SJCRH30 (cell line): ENCODE data around the gene NSMCE4A. TPM values are rescaled to one million over a fixed set of nuclear protein-coding genes. Genes with fewer than 3 reads are reported as not detected.
"Not testable (repeated sequence)": the region's sequence is repeated elsewhere in the genome, so short reads cannot be mapped to it uniquely, and the experiment has no call there.

Experiments used
- DNase-seq, 2 experiments: peaks; one replicate each; pipeline ENCODE4 v3.0.0-alpha.2; 2015 to 2020
- H3K27ac ChIP-seq: fragments of 250-450 bp; sonication (Bioruptor Pico); 2 replicates; pipeline ENCODE4 v1.5.1; 2020; ENCODE audit warnings: mild to moderate bottlenecking, moderate library complexity
- H3K27me3 ChIP-seq: fragments of 250-450 bp; sonication (Bioruptor Pico); 2 replicates; pipeline ENCODE4 v1.5.1; 2020; ENCODE audit warnings: mild to moderate bottlenecking, moderate library complexity
- H3K36me3 ChIP-seq: fragments of 250-450 bp; sonication (Bioruptor Pico); 2 replicates; pipeline ENCODE4 v1.5.1; 2020; ENCODE audit warnings: mild to moderate bottlenecking, moderate library complexity
- H3K4me1 ChIP-seq: fragments of 250-450 bp; sonication (Bioruptor Pico); 2 replicates; pipeline ENCODE4 v1.5.1; 2020; ENCODE audit warnings: mild to moderate bottlenecking, moderate library complexity
- H3K4me3 ChIP-seq: fragments of 250-450 bp; sonication (Bioruptor Pico); 2 replicates; pipeline ENCODE4 v1.5.1; 2020; ENCODE audit warnings: mild to moderate bottlenecking, moderate library complexity
- H3K9me3 ChIP-seq: fragments of 250-450 bp; sonication (Bioruptor Pico); replicated peaks from 2 replicates; pipeline ENCODE4 v1.5.1; 2020; ENCODE audit warnings: mild to moderate bottlenecking, moderate library complexity
- total RNA-seq: library from RNA; depleted of rRNA; stranded (reverse); fragments of >200 nt; shearing (Covaris generic); gene quantifications from 2 replicates; pipeline ENCODE4 v1.2.3, GENCODE V29; 2014

The NSMCE4A gene
- total RNA-seq, 1 experiment from 2014 or later = 87.2 TPM

DNA sequence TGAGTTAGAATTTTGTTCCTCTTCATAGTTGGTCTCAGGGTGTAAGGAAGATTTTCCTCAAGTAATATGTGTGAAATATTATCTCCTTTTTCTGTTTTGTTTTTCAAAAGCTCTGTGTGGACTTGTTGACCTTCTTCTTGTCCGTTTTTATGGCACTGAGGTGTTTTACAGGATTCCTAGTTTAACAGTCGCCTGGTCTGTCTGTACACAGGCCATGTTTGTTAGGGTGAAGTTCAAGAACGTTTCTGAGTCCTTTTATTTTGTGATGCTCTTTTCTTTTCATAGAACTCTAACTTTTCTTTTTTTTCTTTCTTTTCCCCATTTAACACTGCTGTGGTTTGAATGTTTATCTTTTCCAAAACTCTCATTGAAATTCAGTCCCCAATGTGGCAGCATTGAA is 32.4 kb upstream of the NSMCE4A start:
- no peak for DNase-seq
- H3K4me3 ChIP-seq = no peak overlapping the region

DNA sequence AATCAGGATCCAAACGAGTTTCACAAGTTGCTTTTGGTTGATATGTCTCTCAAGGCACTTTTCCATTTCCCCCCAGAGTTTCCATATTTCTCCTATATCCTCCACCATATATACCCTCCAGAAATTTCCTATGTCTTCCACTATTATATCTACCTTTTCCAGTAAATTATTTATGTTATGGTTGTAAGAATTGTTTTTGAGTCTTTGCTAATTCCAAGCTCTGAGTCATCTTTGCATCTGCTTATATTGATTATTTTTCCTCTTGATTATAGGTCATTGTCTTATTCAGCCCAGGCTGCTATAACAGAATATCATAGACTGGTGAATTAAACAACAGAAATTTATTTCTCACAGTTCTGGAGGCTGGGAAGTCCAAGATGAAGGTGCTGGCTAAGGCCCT is 26.7 kb upstream of the NSMCE4A start:
- Histone ChIP-seq H3K4me3 (no peak overlapping the region), H3K4me1 (no peaks in the 10 kb centered on the region), H3K27me3 (no peaks in the 10 kb centered on the region; the same call in 1 of the 2 replicates), H3K27ac (no peak overlapping the region), H3K36me3 (no peaks in the 10 kb centered on the region), H3K9me3 (peaks cover 9% of the 10 kb centered on the region)
- no peak for DNase-seq

More for the DNA sequence above, 32.4 kb upstream of the NSMCE4A start:
- peaks cover 5% of the 10 kb centered on the region for H3K27me3 ChIP-seq
- no peak overlapping the region for H3K27ac ChIP-seq
- no peaks in the 10 kb centered on the region for H3K4me1 ChIP-seq
- no peaks in the 10 kb centered on the region for H3K36me3 ChIP-seq
- H3K9me3 ChIP-seq = peaks cover under 1% of the 10 kb centered on the region

- Histone ChIP-seq H3K36me3 (no peaks in the 10 kb centered on the region), H3K4me3 (no peak overlapping the region), H3K4me1 (no peaks in the 10 kb centered on the region), H3K27me3 (no peaks in the 10 kb centered on the region; the same call in 1 of the 2 replicates), H3K27ac (no peak overlapping the region), H3K9me3 (peaks cover 9% of the 10 kb centered on the region)
- DNase-seq = no peak
Observed at GRCh38 chr10:121999301-121999700, 24.3 kb upstream of the NSMCE4A start.

GRCh38 chr10:121998462-121998861 is 23.4 kb upstream of the NSMCE4A start:
- Histone ChIP-seq H3K4me3 (no peak overlapping the region), H3K36me3 (no peaks in the 10 kb centered on the region), H3K9me3 (peaks cover 9% of the 10 kb centered on the region), H3K27ac (no peak overlapping the region), H3K4me1 (no peaks in the 10 kb centered on the region), H3K27me3 (no peaks in the 10 kb centered on the region; the same call in 1 of the 2 replicates)
- DNase-seq = no peak

DNA sequence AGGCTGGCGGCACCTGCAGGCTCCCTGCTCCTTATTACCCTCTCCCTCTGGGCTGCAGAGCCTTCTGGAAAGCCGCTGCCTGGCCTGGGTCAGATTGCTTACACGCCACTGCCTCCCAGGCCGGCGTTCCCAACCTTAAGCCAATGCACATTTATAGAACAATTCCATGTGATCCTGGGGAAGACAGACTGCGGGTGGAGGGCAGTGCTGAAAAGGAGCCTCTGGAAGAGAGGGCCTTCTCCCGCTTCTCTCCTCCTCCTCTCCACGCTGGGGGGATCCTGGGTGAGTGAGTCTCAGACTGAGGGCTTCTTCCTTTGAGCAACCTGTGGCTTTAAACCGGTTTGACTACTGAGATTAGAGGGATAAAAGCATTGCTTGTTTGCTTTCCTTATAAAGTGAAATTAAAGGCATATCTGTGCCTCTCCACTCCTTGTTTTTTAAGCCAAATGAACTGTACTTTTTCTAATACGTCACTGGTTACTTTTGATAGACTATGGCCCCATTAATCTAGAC is 19.5 kb upstream of the NSMCE4A start:
- H3K4me1 ChIP-seq = no peaks in the 10 kb centered on the region
- H3K9me3 ChIP-seq = no peaks in the 10 kb centered on the region
- no peak overlapping the region for H3K4me3 ChIP-seq
- no peak for DNase-seq
- no peak overlapping the region for H3K27ac ChIP-seq
- H3K27me3 ChIP-seq = no peaks in the 10 kb centered on the region; the same call in 1 of the 2 replicates
- no peaks in the 10 kb centered on the region for H3K36me3 ChIP-seq

DNA sequence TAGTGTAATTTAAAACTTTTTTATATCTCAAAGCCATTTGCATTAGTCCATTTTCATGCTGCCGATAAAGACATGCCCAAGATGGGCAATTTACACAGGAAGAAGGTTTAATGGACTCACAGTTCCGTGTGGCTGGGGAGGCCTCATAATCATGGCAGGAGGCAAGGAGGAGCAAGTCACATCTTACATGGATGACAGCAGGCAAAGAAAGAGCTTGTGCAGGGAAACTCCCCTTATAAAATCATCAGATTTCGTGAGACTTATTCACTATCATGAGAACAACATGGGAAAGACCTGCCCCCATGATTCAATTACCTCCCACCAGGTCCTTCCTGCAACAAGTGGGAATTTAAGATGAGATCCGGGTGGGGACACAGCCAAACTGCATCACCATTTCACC is 16.7 kb upstream of the NSMCE4A start:
- not testable (repeated sequence) for H3K4me3 ChIP-seq, H3K27ac ChIP-seq, H3K27me3 ChIP-seq, H3K36me3 ChIP-seq, H3K4me1 ChIP-seq, DNase-seq, H3K9me3 ChIP-seq

DNA sequence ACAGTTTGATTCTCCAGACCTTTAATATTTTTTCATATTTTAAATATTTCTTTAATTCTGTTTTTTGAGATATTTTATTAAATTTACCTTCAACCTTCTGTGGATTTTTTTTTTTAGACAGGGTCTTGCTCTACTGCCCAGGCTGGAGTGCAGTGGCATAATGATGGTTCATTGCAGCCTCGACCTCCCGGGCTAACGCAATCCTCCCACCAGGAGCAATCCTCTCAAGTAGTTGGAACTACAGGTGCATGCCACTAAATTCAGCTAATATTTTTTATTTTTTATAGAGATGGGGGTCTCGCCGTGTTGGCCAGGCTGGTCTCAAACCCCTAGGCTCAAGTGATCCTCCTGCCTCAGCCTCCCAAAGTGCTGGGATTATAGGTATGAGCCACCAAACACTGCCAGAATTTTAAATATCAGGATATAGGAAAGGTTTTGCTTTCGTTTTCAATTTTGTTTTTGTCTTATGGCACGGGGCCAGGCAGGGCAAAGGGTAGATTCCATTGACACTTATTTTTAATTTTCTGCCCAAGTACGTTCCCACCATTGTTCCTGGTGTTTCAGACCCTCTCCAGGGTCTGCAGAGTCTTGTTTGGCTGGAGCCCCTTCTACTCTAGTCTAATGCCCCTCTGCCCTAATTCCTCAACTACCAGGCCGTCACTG is 15.1 kb upstream of the NSMCE4A start:
- Histone ChIP-seq H3K27ac (no peak overlapping the region), H3K4me1 (no peaks in the 10 kb centered on the region), H3K36me3 (no peaks in the 10 kb centered on the region), H3K27me3 (no peaks in the 10 kb centered on the region; the same call in 1 of the 2 replicates), H3K4me3 (no peak overlapping the region), H3K9me3 (no peaks in the 10 kb centered on the region)
- DNase-seq = no peak

DNA sequence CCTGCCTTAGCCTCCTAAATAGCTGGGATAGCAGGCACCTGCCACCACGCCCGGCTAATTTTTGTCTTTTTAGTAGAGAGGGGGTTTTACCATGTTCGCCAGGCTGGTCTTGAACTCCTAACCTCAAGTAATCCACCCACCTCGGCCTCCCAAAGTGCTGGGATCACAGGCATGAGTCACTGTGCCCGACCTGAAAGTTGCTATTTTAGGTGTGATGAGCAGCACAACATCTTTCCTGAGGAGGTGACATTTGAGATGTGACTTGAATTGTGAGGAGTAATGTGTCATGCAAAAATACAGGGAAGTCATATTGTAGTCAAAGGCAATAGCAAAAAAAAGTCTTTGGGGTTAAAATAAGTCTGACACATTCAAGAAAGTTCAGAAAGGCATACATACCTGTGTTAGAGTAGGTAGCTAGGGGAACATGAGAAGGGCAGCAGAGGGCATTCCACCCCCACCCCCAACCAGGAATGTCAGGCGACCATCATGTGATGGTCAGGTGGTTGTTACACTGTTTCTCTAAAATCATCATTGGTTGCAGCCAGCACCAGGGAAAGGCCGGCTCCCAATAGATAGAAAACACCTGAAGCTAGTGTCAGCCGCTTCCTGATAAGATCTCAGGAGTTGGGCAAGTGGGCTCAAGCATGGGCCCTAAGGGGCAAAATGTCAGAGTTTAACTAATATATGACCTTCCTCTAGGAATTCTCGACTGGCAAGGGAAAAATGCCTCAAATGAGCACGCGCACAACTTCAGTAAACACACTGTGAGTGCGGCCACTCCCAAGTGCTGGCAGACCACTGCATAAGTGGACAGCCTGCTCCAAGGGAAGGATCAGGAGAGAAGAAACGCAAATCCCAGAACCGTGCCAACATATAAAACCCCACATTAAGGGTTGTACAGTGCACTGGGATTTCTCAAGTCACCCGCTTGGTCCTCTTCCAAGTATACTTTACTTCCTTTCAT is 13.6 kb upstream of the NSMCE4A start, which contains the start of gene TACC2:
TSS of gene TACC2 (plus strand) at position 803 of the 964 bp plus-strand sequence. CDS start 32,819 bp downstream, outside the sequence.
- H3K4me1 ChIP-seq = no peaks in the 10 kb centered on the region
- H3K4me3 ChIP-seq = no peak within 1 kb of the TSS
- no peaks in the 10 kb centered on the region for H3K27me3 ChIP-seq
- no peak for DNase-seq
- H3K27ac ChIP-seq = no peak within 1 kb of the TSS
- H3K36me3 ChIP-seq = no peaks in the 10 kb centered on the region
- H3K9me3 ChIP-seq = peaks cover 3% of the 10 kb centered on the region; the same call in 1 of the 2 replicates

DNA sequence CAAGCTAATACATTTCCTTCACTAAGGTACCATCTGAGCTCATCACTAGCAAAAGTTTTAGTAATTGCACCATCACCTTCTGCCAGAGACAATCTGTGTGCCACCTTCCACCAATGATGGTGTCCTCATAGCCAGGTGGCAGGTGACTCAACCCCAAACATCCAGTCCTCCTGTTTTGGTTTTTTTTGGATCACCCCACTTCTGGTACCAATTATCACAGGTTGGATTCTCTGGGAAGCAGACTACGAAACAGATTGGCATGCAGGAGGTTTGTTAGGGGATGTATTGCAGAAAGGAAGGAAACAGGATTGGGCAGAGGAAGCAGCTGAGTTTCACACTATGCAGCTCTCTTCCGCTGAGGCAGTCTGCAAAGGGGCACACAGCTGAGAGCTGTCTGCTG is 9.4 kb upstream of the NSMCE4A start:
- Histone ChIP-seq H3K27me3 (no peaks in the 10 kb centered on the region), H3K9me3 (peaks cover 3% of the 10 kb centered on the region; the same call in 1 of the 2 replicates), H3K27ac (no peak overlapping the region), H3K4me1 (no peaks in the 10 kb centered on the region), H3K4me3 (no peak overlapping the region), H3K36me3 (no peaks in the 10 kb centered on the region)
- DNase-seq = no peak

- Histone ChIP-seq H3K9me3 (peaks cover 3% of the 10 kb centered on the region; the same call in 1 of the 2 replicates), H3K4me3 (no peak overlapping the region), H3K4me1 (no peaks in the 10 kb centered on the region), H3K36me3 (no peaks in the 10 kb centered on the region), H3K27ac (no peak overlapping the region), H3K27me3 (no peaks in the 10 kb centered on the region)
- DNase-seq = no peak
Observed at GRCh38 chr10:121983852-121984251, 8.8 kb upstream of the NSMCE4A start.

- Histone ChIP-seq H3K4me1 (no peaks in the 10 kb centered on the region), H3K27me3 (no peaks in the 10 kb centered on the region), H3K4me3 (no peak overlapping the region), H3K27ac (no peak overlapping the region), H3K36me3 (no peaks in the 10 kb centered on the region), H3K9me3 (peaks cover 6% of the 10 kb centered on the region)
- DNase-seq = no peak
Observed at GRCh38 chr10:121981346-121981745, 6.3 kb upstream of the NSMCE4A start.

DNA sequence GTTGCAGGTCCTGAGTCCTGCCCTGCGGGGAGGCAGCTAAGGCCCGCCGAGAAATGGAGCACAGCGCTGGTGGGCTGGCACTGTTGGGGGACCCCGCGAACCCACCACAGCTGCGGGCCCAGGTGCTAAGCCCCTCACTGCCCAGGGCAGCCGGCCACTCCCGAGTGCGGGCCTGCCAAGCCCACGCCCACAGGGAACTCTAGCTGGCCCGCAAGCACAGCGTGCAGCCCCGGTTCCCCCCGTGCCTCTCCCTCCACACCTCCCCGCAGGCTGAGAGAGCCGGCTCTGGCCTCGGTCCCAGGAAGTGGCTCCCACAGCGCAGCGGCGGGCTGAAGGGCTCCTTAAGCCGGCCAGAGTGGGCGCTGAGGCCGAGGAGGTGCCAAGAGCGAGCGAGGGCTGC is 3.5 kb upstream of the NSMCE4A start:
- Histone ChIP-seq H3K4me1 (peaks cover 3% of the 10 kb centered on the region; the same call in 1 of the 2 replicates), H3K4me3 (no peak overlapping the region), H3K27me3 (no peaks in the 10 kb centered on the region), H3K9me3 (peaks cover 10% of the 10 kb centered on the region), H3K36me3 (no peaks in the 10 kb centered on the region), H3K27ac (no peak overlapping the region)
- no peak for DNase-seq

DNA sequence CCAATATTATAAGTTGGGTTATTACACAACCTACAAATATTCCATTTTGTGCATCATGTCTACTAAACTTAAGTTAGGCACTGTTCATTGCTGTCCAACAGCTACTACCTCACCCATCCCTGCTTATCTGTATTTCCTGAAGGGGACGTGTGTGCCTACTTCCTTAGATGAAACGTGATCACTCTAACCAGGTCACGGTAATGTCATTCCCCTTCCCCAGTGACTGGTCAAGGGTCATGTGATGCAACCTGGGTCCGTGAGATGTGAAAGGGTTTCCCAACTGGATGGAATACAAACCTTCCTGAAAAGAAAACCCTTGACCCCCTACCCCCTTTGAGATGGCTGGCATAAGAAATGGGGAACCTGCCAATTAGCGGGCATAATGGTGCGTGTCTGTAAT is 1.6 kb upstream of the NSMCE4A start:
- no peak for DNase-seq
- peaks cover 11% of the 10 kb centered on the region; the same call in 1 of the 2 replicates for H3K36me3 ChIP-seq
- H3K4me3 ChIP-seq = no peak overlapping the region
- H3K4me1 ChIP-seq = peaks cover 8% of the 10 kb centered on the region; the same call in 1 of the 2 replicates
- H3K9me3 ChIP-seq = peaks cover 10% of the 10 kb centered on the region
- no peaks in the 10 kb centered on the region for H3K27me3 ChIP-seq
- H3K27ac ChIP-seq = no peak overlapping the region

DNA sequence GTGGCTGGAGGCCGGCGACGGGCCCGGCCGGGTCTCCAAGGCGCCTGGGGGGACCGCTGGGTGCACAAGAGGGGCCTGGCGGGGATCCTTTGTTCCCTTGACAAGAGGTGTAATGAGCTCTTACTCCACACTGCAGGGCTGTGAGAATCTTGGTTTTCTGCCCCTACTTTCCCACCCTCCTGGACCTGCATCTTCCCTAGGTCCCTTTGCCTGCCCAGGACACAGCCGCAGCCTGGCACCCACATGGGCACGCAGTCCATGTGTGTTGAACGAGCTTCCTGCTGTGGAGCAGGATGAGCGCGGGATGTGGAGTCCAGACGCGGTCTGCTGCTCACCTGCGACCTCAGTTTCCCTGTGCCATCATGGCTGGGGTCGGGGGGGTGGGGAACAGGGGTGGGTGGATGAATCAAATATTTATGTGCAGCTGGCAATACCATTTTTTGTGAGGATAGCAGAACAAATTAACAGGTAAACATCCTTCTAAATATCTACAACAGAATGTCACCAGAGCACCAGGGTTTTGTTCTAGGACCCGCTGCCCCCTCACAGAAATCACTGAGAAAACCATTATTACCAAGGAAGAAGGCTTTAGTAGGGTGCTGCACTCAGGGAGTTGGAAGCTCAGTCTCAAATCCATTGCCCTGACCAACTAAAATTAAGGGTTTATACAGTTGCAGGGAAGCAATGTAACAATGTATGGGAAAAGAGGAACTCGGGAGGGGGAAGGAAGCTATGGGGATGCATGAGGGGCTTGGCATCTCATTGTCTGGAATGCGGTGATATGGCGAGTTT is 474 bp upstream of the NSMCE4A start:
- Histone ChIP-seq H3K9me3 (peaks cover 10% of the 10 kb centered on the region), H3K27me3 (no peaks in the 10 kb centered on the region), H3K4me3 (peak overlapping the region; percentile 97), H3K27ac (peak overlapping the region; percentile 92), H3K36me3 (peaks cover 17% of the 10 kb centered on the region; the same call in 1 of the 2 replicates), H3K4me1 (peaks cover 8% of the 10 kb centered on the region; the same call in 1 of the 2 replicates)
- no peak for DNase-seq
